HS-27A (cell line): ENCODE data around the gene ARHGAP15.

Experiments
- DNase-seq: peaks from one replicate; pipeline ENCODE4 v3.0.0-alpha.2; 2012; ENCODE audit warnings: low read depth, missing footprints

ARHGAP15 gene

DNA sequence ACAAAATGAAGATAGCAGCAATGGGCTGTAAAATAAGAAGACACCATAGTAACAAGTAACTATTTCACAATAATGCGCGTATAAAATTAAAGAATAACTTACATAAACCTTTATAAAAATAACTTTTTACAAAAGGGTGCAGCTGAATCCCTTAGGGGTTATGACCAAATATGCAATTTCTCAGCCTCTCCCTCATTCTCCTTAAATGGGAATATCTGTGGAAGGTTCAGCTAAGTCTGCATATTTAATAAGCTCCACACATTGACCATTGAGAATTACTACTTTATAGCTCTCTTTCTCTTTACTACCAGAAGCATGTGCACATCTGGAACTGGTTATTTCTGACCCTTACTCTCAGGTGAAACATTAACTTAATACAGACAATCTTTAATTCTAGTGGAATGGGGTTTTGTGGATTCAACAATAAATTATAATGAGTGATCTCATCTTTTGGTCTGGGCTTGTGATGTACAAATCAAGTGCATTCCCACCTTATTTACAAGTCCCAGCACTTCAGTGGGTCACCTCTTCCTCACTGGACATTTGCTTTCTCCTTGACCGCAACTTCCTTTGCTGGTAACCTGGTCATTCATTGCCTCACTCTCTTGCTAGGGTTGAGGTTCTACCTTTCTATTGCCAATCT lies 15.7 kb downstream of the ARHGAP15 start:
- DNase-seq, result no peak

GRCh38 chr2:143146366-143146765 lies 17.1 kb downstream of the ARHGAP15 start:
- DNase-seq, result no peak

- DNase-seq, result no peak
Measured at GRCh38 chr2:143146815-143147530, 17.8 kb downstream of the ARHGAP15 start.

GRCh38 chr2:143148011-143148410 lies 18.8 kb downstream of the ARHGAP15 start:
- no peak for DNase-seq

- no peak for DNase-seq
Measured at GRCh38 chr2:143148757-143149156, 19.5 kb downstream of the ARHGAP15 start.

- no peak for DNase-seq
Measured at GRCh38 chr2:143150287-143150686, 21.1 kb downstream of the ARHGAP15 start.

- DNase-seq, result no peak
Measured at GRCh38 chr2:143151111-143151752, 22.0 kb downstream of the ARHGAP15 start.

GRCh38 chr2:143152219-143152618 lies 23.0 kb downstream of the ARHGAP15 start:
- DNase-seq, result no peak

DNA sequence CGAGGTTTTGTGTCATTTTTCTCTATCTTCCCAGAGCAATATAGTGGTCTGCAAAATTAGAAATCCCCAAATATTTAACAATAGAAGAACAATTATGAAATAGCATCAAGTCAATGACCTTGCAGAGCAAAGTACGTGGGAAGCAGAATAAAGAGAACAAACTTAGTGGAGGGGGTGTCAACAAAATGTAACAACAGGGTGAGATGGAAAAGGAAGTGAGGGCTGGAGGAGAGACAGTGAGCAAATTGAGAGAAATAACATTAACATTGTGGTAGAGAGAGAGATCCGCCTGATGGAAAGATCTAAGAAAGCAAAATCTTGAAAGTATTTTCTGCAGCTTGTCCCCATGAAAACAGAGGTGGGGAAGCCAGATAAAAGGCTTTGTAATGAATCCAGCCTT lies 23.4 kb downstream of the ARHGAP15 start:
- DNase-seq, result no peak

DNA sequence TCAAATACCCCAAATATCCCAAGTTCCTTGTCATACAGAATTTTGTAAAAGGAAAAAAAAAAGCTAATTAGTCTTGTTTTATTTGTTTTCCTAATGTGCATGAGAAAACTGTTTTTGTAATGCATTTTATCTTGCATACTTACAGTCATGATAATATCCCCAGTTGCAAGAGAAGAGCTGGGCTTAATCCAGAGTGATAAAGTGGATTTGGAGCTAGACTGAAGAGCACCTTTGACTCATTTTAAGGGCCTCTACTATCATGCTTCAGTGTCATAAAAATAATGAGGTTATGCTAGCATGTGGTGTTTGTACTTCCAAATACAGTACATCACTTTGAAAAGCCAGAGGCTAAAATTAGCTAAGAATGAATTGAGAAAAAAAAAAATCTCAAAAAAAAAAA lies 26.4 kb downstream of the ARHGAP15 start:
- DNase-seq, result no peak

GRCh38 chr2:143157001-143157400 lies 27.8 kb downstream of the ARHGAP15 start:
- no peak for DNase-seq

DNA sequence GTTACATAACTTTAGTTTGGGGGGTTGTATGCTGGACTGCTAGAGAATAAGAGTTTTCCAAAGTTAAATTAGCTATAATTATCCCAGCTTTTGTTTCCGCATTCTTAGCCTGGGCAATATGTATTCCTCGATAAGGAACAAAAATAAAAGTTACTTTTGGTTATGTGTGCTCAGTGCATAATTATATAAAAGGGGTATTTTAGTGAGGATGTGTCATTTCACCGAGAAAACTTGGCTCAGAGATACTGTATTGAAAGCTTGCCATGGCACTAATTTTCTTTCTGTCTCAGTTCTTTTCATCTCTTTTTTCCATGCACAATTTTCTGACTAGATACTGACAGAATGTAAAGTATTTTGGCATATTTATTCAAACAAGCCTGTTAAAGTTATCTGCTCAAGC lies 28.2 kb downstream of the ARHGAP15 start:
- DNase-seq, result no peak

GRCh38 chr2:143158098-143158497 lies 28.9 kb downstream of the ARHGAP15 start:
- no peak for DNase-seq

GRCh38 chr2:143158551-143159485 lies 29.6 kb downstream of the ARHGAP15 start:
- DNase-seq, result no peak

GRCh38 chr2:143159486-143159840 lies 30.2 kb downstream of the ARHGAP15 start:
- DNase-seq, result no peak

DNA sequence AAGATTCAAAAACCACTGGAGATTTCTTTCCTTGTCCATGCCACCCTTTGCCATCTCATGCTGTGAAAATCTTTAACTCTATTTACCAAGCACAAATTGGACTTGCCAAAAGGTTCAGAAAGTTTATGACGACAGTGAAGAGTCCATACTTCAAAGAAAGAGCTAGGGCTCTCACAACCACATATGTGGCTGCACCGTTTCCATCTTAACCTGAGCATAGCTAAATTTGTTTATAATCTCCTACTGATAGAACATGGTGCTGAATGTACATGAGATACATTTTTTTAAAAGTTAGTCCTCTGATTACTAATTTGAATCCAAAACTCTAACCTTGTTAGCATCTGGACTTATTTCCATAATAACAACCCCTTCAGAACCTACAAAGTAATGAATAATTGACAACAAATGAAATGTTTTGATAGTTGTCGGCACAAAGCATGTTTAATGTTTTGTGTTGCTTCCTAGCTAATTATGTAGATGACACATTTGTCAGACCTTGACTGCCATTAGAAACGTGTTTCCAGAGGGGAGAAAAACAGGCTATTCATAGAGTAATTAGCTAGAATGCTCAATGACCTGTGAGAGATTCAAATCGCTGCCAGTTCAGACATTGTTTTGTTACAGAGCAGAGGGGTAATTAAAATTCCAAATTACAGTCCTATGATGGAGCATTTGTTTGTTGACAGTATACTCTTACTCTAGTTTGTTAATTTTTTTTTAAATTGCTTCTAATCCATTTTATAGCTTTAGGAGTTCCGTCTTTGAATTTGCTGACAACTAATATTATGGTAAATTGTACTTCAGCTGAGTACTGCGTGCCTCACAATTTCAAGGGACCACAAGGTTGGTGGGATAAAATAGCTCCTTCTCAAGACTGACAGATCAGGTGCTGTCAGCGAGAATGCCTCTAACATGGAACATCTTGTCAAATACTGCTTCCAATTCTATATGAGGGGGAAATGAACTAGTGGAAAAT lies 31.8 kb downstream of the ARHGAP15 start:
- DNase-seq, result no peak

DNA sequence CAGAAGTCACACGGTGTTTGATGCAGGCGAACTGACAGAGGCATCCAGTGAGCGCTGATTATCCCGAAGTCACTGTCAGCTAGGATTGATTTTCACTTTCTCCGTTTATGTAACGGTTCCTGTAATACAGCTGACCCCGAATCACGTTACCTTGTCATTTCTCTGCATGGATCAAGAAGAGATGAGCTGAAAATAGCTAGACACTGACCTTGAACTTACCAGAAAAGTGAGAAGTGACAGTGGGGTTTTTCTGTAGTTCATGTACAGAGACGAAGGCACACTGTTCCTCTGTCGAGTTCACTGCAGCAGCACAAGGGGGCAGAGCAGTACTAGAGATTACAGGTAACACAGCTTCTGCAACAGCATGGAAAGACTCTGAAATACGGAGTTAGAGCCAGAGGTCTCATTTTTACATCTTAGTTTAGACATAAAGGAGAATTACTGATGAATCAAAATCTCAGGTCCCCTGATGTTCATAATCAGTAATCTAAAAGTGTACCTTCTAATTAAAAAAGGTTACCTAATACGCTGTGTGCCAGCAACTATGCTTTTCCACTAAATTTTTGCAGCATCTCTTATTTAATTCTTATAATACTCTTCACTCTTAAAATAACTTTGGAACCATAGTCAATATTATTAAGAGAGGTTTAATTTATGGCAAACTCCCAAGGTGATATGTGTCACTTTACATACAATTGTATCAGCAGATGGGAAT lies 33.1 kb downstream of the ARHGAP15 start:
- no peak for DNase-seq

DNA sequence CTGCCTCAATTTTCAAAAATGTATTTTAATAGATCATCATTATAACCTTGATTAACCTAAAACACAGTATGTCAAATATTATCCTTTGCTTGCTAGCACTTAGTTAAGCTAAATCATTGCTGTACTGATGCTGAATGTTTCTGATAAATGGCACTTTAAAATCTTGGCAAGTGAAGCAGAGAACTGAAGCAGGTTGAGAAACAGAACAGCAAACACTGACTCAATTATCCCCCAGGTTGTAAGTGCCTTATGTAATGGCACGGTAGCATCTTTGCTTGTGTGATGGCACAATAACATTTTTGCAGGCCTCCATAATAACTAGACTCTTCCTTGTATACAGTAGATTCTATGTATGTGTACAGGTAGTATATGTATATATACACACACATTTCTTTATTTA lies 33.8 kb downstream of the ARHGAP15 start:
- no peak for DNase-seq

GRCh38 chr2:143163499-143163898 lies 34.3 kb downstream of the ARHGAP15 start:
- no peak for DNase-seq

- no peak for DNase-seq
Measured at GRCh38 chr2:143165291-143165690, 36.1 kb downstream of the ARHGAP15 start.
